Endothelial cell (in vitro differentiated cells): Measurements from ENCODE around the gene LCP2. TPM values are rescaled to one million over a fixed set of nuclear protein-coding genes. Genes with fewer than 3 reads are reported as not detected.

Experiments used
- DNase-seq: peaks from one replicate; pipeline ENCODE4 v3.0.0; 2021; ENCODE audit warnings: low spot score
- H3K27ac Mint-ChIP-seq: one replicate; pipeline ENCODE4 v1.8.0; 2021; ENCODE audit warnings: mixed read lengths, inconsistent platforms; ENCODE audit not compliant: unreplicated experiment
- H3K27me3 Mint-ChIP-seq: one replicate; pipeline ENCODE4 v1.8.0; 2021; ENCODE audit warnings: mild to moderate bottlenecking, moderate library complexity, mixed read lengths, inconsistent platforms; ENCODE audit not compliant: unreplicated experiment
- H3K36me3 Mint-ChIP-seq: one replicate; pipeline ENCODE4 v1.8.0; 2021; ENCODE audit warnings: mild to moderate bottlenecking, low read depth, mixed read lengths, inconsistent platforms; ENCODE audit not compliant: unreplicated experiment
- H3K4me1 Mint-ChIP-seq: one replicate; pipeline ENCODE4 v1.8.0; 2021; ENCODE audit warnings: mild to moderate bottlenecking, mixed read lengths, inconsistent platforms; ENCODE audit not compliant: unreplicated experiment
- H3K4me3 Mint-ChIP-seq: one replicate; pipeline ENCODE4 v1.8.0; 2021; ENCODE audit warnings: mild to moderate bottlenecking, mixed read lengths, inconsistent platforms; ENCODE audit not compliant: unreplicated experiment
- H3K9me3 Mint-ChIP-seq: one replicate; pipeline ENCODE4 v1.8.0; 2021; ENCODE audit warnings: mixed read lengths, inconsistent platforms; ENCODE audit not compliant: unreplicated experiment
- CTCF ChIP-seq: fragments of 200-600 bp; sonication (generic); IDR thresholded peaks from one replicate; pipeline ENCODE4 v1.5.0; 2021; ENCODE audit warnings: antibody characterized with exemption; ENCODE audit not compliant: unreplicated experiment
- total RNA-seq: library from RNA; stranded (reverse); fragmentation: NEBNext Ultra II Directional; extraction: Animal tissue kit (Norgen Biotek cat#: 25700); gene quantifications from one replicate; pipeline ENCODE4 v1.2.1, GENCODE V29; 2021; ENCODE audit not compliant: unreplicated experiment

The LCP2 gene
- total RNA-seq, 1 donor from 2014 or later, result 13.8 TPM

GRCh38 chr5:170216257-170216864 lies 81.2 kb downstream of the LCP2 start:
- Mint-ChIP-seq H3K36me3 (no peaks in the 10 kb centered on the region), H3K4me1 (peaks cover 12% of the 10 kb centered on the region), H3K27ac (no peak overlapping the region), H3K9me3 (no peaks in the 10 kb centered on the region), H3K4me3 (no peak overlapping the region), H3K27me3 (peaks cover 1% of the 10 kb centered on the region)
- peak; percentile 44 for TF ChIP-seq CTCF
- DNase-seq, result peak; percentile 56

- no peaks in the 10 kb centered on the region for H3K36me3 Mint-ChIP-seq
- no peak for TF ChIP-seq CTCF
- H3K4me1 Mint-ChIP-seq, result peaks cover 18% of the 10 kb centered on the region
- H3K27me3 Mint-ChIP-seq, result peaks cover 1% of the 10 kb centered on the region
- no peak overlapping the region for H3K27ac Mint-ChIP-seq
- no peaks in the 10 kb centered on the region for H3K9me3 Mint-ChIP-seq
- no peak overlapping the region for H3K4me3 Mint-ChIP-seq
- no peak for DNase-seq
These were observed 85.8 kb downstream of the LCP2 start for GRCh38 chr5:170211575-170212334.

GRCh38 chr5:170206958-170207357 lies 90.6 kb downstream of the LCP2 start:
- Mint-ChIP-seq H3K9me3 (no peaks in the 10 kb centered on the region), H3K36me3 (no peaks in the 10 kb centered on the region), H3K4me3 (no peak overlapping the region), H3K4me1 (peaks cover 39% of the 10 kb centered on the region), H3K27me3 (peaks cover 4% of the 10 kb centered on the region), H3K27ac (peak overlapping the region; percentile 99)
- TF ChIP-seq CTCF, result no peak
- no peak for DNase-seq

GRCh38 chr5:170206216-170206615 lies 91.4 kb downstream of the LCP2 start:
- TF ChIP-seq CTCF, result no peak
- Mint-ChIP-seq H3K9me3 (no peaks in the 10 kb centered on the region), H3K27ac (peak overlapping the region; percentile 99), H3K4me1 (peaks cover 45% of the 10 kb centered on the region), H3K27me3 (peaks cover 4% of the 10 kb centered on the region), H3K4me3 (no peak overlapping the region), H3K36me3 (no peaks in the 10 kb centered on the region)
- DNase-seq, result no peak

- no peaks in the 10 kb centered on the region for H3K36me3 Mint-ChIP-seq
- H3K4me3 Mint-ChIP-seq, result no peak overlapping the region
- no peak for TF ChIP-seq CTCF
- H3K27ac Mint-ChIP-seq, result peak overlapping the region; percentile 99
- no peak for DNase-seq
- H3K4me1 Mint-ChIP-seq, result peaks cover 61% of the 10 kb centered on the region
- H3K27me3 Mint-ChIP-seq, result peaks cover 4% of the 10 kb centered on the region
- no peaks in the 10 kb centered on the region for H3K9me3 Mint-ChIP-seq
These were observed 93.4 kb downstream of the LCP2 start for GRCh38 chr5:170204202-170204601.
